CMK (cell line): ENCODE results near the gene MYO9B.
"Not testable (repeated sequence)": the region's sequence is repeated elsewhere in the genome, so short reads cannot be mapped to it uniquely, and the experiment has no call there.

Experiments used
- DNase-seq: peaks from one replicate; pipeline ENCODE4 v3.0.0-alpha.2; 2010; ENCODE audit warnings: low read depth

Gene MYO9B

GRCh38 chr19:17145546-17146497 is 70.2 kb downstream of the MYO9B start:
- DNase-seq: no peak

- no peak for DNase-seq
Observed at GRCh38 chr19:17148130-17148529, 72.6 kb downstream of the MYO9B start.

DNA sequence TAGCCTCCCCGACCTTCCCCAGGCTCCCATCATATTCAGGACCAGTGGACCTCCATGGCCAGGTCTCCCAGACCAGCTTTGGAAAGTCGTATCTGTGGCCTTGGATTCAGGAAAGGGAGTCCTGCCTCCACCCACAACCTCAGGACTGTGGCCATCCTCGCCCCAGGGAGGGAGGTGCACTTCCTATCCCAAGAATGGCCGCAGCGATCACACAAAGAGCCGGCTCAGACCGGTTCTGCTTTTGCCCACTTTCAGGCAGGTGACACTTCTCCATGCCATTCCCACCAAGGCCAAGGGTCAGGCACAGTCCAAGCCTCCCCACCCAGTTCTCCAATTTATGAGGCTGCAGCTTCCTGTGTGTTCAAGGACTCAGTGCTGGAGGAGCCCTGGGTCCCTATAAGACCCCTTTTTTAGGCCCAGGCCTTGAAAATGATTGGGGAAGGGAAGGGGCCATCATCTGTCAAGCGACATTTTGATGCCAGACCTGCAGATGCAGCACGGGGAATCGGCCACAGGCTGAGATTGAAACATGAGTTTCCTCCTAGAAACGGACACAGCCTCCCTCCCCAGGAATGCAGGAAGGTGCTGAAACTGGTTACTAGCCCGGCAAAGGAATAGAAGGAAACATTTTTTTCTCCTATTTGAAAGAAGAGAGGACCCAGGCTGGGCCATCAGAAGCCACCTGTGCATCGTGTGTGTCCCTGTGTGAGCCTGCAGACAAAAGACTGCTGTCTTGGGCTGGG is 74.0 kb downstream of the MYO9B start:
- DNase-seq: no peak

- DNase-seq: no peak
Observed at GRCh38 chr19:17153996-17154395, 78.4 kb downstream of the MYO9B start.

GRCh38 chr19:17155251-17155650 is 79.7 kb downstream of the MYO9B start:
- no peak for DNase-seq

GRCh38 chr19:17156296-17156946 is 80.8 kb downstream of the MYO9B start:
- DNase-seq: no peak

DNA sequence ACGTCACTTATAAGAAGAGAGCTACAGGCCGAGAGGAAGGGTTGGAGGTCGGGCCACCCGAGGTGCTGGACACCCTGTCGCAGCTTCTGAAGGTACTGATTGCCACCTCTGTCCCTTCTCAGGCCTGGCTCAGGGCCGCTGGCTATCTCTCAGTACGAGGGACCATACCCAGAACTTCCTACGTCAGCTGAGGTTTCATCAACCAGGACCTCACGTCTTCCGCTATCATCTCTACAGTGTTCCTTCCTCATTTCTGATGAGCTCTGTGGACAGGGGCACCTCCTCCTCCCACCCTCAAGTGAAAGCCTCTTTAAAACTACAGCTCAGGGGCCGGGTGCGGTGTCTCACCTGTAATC is 81.3 kb downstream of the MYO9B start:
- DNase-seq: no peak

DNA sequence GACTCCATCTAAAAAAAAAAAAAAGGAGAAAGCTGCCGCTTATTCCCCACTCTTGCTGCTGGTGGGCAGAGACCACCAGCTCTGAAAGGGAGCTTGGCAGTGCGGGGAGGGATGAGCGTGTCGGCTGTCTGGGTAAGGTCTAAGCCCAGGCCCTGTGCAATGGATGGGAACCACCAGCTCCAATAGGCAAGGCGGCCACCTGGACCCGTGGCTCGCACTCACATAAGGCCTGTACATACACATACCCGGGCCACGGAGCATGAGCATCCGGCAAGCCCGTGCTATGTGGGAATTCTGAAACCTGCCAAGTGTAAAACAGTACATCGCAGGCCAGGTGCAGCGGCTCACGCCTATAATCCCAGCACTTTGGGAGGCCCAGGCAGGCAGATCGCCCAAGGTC is 83.0 kb downstream of the MYO9B start:
- no peak for DNase-seq

DNA sequence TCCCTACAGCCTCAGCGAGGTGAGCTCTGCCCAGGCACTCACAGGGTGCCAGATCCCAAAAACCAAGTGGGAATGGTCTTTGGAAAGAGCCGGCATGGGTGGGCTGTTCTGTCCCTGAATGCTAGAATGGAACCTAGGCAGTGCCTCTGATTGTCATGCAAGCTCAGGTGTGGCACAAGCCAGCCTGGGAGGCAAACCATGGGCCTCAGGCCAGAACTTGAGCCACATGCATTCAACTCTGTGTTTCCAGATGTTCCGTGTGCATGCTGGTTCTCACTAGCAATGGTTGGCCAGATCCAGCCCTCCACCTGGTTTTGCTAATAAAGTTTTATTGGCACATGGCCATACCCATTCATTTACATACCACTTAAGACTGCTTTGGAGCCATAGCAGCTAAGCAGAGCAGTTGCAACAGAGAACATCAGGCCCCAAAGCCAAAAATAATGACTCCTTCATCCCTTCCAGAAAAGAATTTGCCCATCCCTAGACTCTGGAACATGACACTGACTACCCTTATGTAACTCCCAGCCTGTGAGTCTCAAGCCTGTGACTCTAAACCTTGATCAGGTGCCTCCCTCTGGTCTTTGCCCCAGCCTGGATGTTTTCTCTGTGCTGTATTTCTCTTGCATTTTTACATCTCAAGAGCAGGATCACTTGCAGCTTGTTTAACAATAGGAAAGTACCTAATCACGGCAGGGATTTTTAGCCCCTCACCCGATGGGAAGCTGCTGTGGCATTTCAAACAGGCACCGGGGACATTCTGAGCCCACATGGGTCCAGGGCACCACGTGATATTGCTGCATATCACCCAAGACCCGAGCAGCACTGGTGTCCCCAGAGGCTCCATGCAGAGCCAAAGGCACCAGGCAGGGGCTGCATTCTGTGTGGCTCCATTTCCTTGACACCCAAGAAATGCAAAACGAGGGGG is 84.2 kb downstream of the MYO9B start:
- no peak for DNase-seq

DNA sequence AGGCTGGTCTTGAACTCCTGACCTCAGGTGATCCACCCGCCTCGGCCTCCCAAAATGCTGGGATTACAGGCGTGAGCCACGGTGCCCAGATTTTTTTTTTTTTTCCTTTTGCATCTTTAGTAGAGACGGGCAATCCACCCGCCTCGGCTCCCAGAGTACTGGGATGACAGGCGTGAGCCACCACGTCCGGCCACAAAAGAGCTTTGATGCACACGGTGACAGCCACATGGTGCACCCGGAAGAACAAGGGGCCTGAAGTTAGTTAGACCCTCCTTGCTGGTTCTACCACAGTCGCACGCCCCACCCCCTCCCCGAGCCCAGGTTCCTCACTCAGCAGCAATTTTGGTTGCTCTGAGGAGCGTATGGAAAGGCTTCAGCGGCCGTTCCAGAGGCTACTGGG is 85.3 kb downstream of the MYO9B start:
- no peak for DNase-seq

GRCh38 chr19:17162131-17162530 is 86.6 kb downstream of the MYO9B start:
- not testable (repeated sequence) for DNase-seq

DNA sequence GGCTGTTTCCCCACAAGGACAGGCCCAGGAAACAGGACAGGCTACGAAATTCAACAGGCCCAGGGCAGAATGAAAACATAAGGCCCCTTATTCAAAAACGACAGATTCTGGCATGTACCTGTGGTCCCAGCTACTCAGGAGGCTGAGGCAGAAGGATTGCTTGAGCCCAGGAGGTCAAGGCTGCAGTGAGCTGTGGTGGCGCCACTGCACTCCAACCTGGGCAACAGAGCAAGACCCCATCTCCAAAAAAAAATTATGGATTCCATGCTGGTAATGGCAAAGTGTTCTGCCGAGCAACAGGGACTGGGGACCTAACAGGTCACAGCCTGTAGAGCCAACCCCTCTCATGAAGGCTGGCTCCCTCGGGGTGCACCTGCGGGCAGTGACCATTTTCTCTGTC is 87.0 kb downstream of the MYO9B start:
- no peak for DNase-seq

- DNase-seq: no peak
Observed at GRCh38 chr19:17163652-17164051, 88.1 kb downstream of the MYO9B start.

- no peak for DNase-seq
Observed at GRCh38 chr19:17164639-17165038, 89.1 kb downstream of the MYO9B start.

DNA sequence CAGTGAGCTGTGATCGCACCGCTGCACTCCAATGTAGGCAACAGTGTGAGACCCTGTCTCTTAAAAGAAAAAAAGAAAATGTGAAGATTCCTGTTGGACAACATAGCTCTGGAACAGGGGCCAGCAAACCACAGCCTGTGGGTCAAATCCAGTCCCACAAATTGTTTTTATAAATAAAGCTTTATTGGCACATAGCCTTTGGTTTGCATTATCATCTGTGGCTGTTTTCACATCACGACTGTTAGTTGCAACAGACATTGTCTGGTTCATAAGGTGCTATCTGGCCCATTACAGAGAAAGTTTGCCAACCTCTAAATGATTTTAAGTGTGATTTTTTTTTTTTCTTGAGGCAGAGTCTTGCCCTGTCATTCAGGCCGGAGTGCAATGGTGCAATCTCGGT is 90.1 kb downstream of the MYO9B start:
- no peak for DNase-seq

DNA sequence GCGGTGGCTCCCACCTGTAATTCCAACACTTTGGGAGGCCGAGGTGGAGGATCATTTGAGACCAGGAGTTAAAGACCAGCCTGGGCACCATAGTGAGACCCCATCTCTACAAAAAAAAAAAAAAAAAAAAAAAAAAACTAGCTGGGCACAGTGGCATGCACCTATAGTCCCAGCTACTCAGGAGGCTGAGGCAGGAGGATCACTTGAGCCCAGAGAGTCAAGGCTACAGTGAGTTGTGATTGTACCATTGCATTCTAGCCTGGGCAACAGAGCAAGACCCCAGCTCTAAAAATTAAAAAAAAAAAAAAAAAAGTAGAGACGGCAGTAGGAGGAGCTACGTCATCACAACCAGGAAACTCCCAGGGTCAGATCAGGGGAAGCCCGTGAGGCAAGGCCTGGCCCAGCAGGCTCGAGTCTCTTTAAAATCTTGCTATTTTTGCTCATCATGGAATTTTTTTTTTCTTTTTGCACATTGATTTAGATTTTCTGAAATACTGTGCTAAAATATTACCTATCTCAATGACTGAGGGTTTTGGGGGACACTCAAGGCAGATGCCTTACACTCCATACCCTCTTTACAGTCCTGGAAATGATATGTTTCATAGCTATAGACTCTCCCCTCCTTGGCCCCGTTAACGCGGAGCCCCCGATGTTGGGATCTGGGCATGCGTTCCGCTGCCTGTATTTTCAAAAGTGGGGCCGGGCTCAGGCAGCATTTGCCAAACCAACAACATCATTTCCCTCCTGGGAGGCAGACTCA is 95.1 kb downstream of the MYO9B start:
- no peak for DNase-seq

- DNase-seq: no peak
Observed at GRCh38 chr19:17171874-17172273, 96.3 kb downstream of the MYO9B start.

GRCh38 chr19:17172624-17173345 is 97.2 kb downstream of the MYO9B start:
- DNase-seq: no peak

DNA sequence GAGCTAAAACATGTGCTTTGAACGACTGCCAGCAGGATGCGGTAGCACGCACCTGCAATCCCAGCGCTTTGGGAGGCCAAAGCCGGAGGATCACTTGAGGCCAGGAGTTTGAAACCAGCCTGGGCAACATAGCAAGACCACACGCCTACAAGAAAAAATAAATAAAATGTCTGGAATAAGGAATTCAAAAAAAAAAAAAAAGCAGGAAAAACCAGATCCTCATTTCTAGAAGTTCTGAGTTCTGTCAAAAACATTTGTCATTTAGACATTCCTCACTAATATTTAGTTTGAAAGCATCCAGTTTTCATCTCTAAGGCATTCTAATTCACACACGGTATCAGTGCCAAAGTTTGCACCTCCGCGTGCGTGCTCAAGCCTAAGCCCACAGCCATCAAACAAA is 102.7 kb downstream of the MYO9B start:
- DNase-seq: no peak

- no peak for DNase-seq
Observed at GRCh38 chr19:17180997-17181702, 105.6 kb downstream of the MYO9B start.
